Heart left ventricle (tissue), 16 donors: Measurements from ENCODE around the gene ZNF516. TPM values are rescaled to one million over a fixed set of nuclear protein-coding genes. Genes with fewer than 3 reads are reported as not detected.

Experiments
- ATAC-seq, 4 donors: fragments of 200-7000 bp; cut with Tn5 transposase; one replicate each; pipeline ENCODE4 v1.9.1; 2020 to 2022; ENCODE audit warnings: moderate library complexity in 4 of 4, mild to moderate bottlenecking in 3 of 4, moderate number of reproducible peaks in 1 of 4
- DNase-seq, 5 donors: peaks; one replicate each; pipeline ENCODE4 v3.0.0-alpha.2; 2020
- H3K27ac ChIP-seq, 12 donors: fragments of 200-600 bp; sonication (generic) in 4 of 12; one replicate each; pipeline versions ENCODE4 v1.5.0 to v1.8.0; 2016 to 2022; ENCODE audit warnings: mild to moderate bottlenecking in 2 of 12
- H3K27me3 ChIP-seq, 9 donors: fragments of 200-600 bp; sonication (generic) in 2 of 9; one replicate each; pipeline versions ENCODE4 v1.5.1 to v1.8.0; 2016 to 2022; ENCODE audit warnings: mild to moderate bottlenecking in 3 of 9
- H3K36me3 ChIP-seq, 9 donors: fragments of 200-600 bp; sonication (generic) in 2 of 9; one replicate each; pipeline versions ENCODE4 v1.5.0 to v1.8.0; 2018 to 2022; ENCODE audit warnings: mild to moderate bottlenecking in 2 of 9
- H3K4me1 ChIP-seq, 12 donors: fragments of 200-600 bp; sonication (generic) in 4 of 12; one replicate each; pipeline versions ENCODE4 v1.5.0 to v1.8.0; 2016 to 2022; ENCODE audit warnings: mild to moderate bottlenecking in 3 of 12
- H3K4me3 ChIP-seq, 12 donors: fragments of 200-600 bp; sonication (generic) in 4 of 12; one replicate each; pipeline versions ENCODE4 v1.5.0 to v1.8.0; 2017 to 2022; ENCODE audit warnings: mild to moderate bottlenecking in 9 of 12, moderate library complexity in 4 of 12
- H3K9me3 ChIP-seq, 12 donors: fragments of 200-600 bp; sonication (generic) in 4 of 12; one replicate each; pipeline versions ENCODE4 v1.5.0 to v1.8.0; 2016 to 2022; ENCODE audit warnings: mild to moderate bottlenecking in 1 of 12
- POLR2A ChIP-seq, 2 donors: fragments of 450-650 bp; IDR thresholded peaks; one replicate each; pipeline ENCODE4 v1.6.1; 2017; ENCODE audit warnings: antibody characterized with exemption in 2 of 2, mild to moderate bottlenecking in 2 of 2, moderate library complexity in 2 of 2
- WGBS, 4 donors: extraction: QIAGEN DNeasy Blood & Tissue Kit in 2 of 4; methylation state at CpG; one replicate each; pipeline versions ENCODE4 v1.1.5 to v1.1.7; 2013 to 2018; 5-methylcytosine and 5-hydroxymethylcytosine counted together
- intact Hi-C, 10 donors: fragments of 100-400 bp; cut with DNase I; formaldehyde crosslinking; loops; one replicate each; pipeline versions ENCODE4 v1.11.1 to v1.14.2; 2022
- polyA plus RNA-seq, 2 donors: library from polyadenylated mRNA; stranded (reverse); fragments of 200-250 nt; gene quantifications; one replicate each; pipeline ENCODE4 v1.2.3, GENCODE V29; 2013
- total RNA-seq, 9 donors: library from RNA; depleted of rRNA in 2 of 9; stranded (reverse); fragments of >200 nt in 2 of 9; fragmentation: NEBNext Ultra II Directional in 3 of 9; extraction: Animal tissue kit (Norgen Biotek cat#: 25700) in 3 of 9; gene quantifications; one replicate each; pipeline versions ENCODE4 v1.1.0 to v1.2.4, GENCODE V29; 2016 to 2023
- TF ChIP-seq, protein P1 (sequence below), 12 donors: fragments of 200-600 bp; sonication (generic) in 4 of 12; IDR thresholded peaks; one replicate each; pipeline versions ENCODE4 v1.5.0 to v1.8.0; 2018 to 2022; ENCODE audit warnings: antibody characterized with exemption in 12 of 12, mild to moderate bottlenecking in 5 of 12
- donor health status: ischemic (EF 13 %, LVEDD 7.1; RV severe dilation, severe dysfunction).
- donor health status: healthy with polysubstance abuse.
- donor health status: DM: no; HTN: yes; CAD: no.
- donor health status: DM: no; HTN: no; CAD: no.
- donor health status: ischemic (EF 25% LVEDD 6.9; RV normal size, moderate dysfunction).
- donor health status: ischemic (EF 25% LVEDD 5.7; RV mildly dilated, moderate dysfunction).
- donor health status: healthy.
- donor health status: DM: yes; HTN: yes; CAD: no.
- donor health status: ischemic (EF 35%, LVEDD 5.7; RV mildly dilated, moderate dysfunction).
- donor health status: nonischemic (EF 11% LVEDD 7.7; RV severe dilation, severe dysfunction).
- donor health status: DM: yes; HTN: yes; CAD: no.
- donor health status: PGD.
- donor health status: ischemic (EF 29% LVEDD 5.4; RV normal size, mild dysfunction).
- donor health status: nonischemic (EF 23%, LVEDD 6.1; RV moderate dilation, normal function).

Gene ZNF516
- total and polyA plus RNA-seq, 11 donors = 4.8 to 24.8 (median 14.6) TPM

DNA sequence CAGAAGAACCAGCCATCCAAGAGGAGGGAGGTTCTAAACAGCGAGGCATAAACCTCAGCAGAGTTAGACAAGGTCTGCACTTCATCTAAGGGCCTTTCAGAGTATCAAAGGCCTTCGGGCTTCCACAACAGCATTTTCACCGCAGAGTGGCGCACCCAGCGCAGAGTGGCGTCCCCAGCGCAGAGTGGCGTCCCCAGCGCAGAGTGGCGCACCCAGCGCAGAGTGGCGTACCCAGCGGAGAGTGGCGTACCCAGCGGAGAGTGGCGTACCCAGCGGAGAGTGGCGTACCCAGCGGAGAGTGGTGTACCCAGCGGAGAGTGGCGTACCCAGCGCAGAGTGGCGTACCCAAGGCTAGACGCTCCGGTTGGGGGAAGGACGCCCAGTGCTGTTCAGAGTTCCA lies 137.9 kb downstream of the ZNF516 start:
- Histone ChIP-seq H3K9me3 (peaks cover 0 to 6% (median 0%) of the 10 kb centered on the region in 12 donors), H3K27ac (no peak overlapping the region), H3K4me1 (peaks cover 0 to 5% (median 0%) of the 10 kb centered on the region in 12 donors), H3K27me3 (no peaks in the 10 kb centered on the region), H3K4me3 (no peak overlapping the region), H3K36me3 (peaks cover 0 to 58% (median 39%) of the 10 kb centered on the region in 9 donors)
- ATAC-seq = no peak
- intact Hi-C loops = no loop called here
- TF ChIP-seq, protein P1, sequence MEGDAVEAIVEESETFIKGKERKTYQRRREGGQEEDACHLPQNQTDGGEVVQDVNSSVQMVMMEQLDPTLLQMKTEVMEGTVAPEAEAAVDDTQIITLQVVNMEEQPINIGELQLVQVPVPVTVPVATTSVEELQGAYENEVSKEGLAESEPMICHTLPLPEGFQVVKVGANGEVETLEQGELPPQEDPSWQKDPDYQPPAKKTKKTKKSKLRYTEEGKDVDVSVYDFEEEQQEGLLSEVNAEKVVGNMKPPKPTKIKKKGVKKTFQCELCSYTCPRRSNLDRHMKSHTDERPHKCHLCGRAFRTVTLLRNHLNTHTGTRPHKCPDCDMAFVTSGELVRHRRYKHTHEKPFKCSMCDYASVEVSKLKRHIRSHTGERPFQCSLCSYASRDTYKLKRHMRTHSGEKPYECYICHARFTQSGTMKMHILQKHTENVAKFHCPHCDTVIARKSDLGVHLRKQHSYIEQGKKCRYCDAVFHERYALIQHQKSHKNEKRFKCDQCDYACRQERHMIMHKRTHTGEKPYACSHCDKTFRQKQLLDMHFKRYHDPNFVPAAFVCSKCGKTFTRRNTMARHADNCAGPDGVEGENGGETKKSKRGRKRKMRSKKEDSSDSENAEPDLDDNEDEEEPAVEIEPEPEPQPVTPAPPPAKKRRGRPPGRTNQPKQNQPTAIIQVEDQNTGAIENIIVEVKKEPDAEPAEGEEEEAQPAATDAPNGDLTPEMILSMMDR (IDR thresholded peaks at IDR 0.05) = no peak
- no peak for TF ChIP-seq POLR2A (IDR thresholded peaks at IDR 0.05)
- WGBS, 4 donors = 90 to 95% (median 91%) methylated on average over 26 of the region's 26 CpGs
- no peak for DNase-seq

DNA sequence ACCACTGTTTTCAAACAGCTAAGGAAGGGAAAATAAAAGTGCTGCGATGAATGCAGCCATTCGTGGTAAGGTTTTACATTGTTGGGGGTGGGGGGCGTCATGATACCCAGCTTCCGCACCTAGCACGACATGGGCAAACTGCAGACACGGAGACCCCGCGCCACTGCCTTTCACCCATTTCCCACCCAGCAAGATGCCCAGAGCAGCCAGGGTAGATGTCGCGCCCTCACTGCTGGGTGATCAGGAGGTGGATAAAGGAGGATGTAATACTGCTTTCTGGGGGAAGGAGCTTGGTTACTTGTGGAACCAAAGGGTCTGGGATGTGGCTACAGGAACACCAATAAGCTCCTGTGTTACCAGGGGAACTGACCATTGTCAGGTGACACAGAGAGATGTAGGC lies 138.4 kb downstream of the ZNF516 start:
- Histone ChIP-seq H3K27me3 (no peaks in the 10 kb centered on the region), H3K27ac (no peak overlapping the region), H3K4me1 (peaks cover 0 to 5% (median 0%) of the 10 kb centered on the region in 12 donors), H3K4me3 (no peak overlapping the region), H3K36me3 (peaks cover 0 to 53% (median 34%) of the 10 kb centered on the region in 9 donors), H3K9me3 (peaks cover 0 to 6% (median 0%) of the 10 kb centered on the region in 12 donors)
- intact Hi-C loops = no loop called here
- 92 to 99% (median 96%) methylated on average over 10 of the region's 10 CpGs for WGBS, 4 donors
- DNase-seq (no peak), ATAC-seq (no peak)
- TF ChIP-seq POLR2A (IDR thresholded peaks at IDR 0.05) = no peak
- TF ChIP-seq, protein P1 (IDR thresholded peaks at IDR 0.05) = no peak

DNA sequence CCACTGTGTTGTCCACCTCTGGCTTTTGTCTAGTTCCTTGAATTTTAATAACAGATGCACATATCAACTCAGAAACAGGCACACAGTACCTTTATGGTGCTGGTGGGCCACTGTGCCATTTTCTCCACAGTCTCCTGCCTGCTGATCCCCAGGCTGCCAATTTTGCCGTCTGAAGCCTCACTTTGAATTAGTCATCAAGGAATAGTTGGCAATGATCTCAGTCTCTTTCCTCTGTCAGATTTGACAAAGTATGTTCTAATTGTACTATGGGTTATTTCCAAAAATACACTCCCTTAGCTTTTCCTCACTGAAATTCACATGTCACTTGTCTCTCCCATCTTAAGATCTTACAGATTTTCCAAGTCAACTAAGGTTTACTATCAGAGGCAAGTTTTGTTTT lies 140.7 kb downstream of the ZNF516 start:
- intact Hi-C loops = loop anchor here in 1 of 10 donors (5.0 kb wide), 1 partner anchor 1702 kb away; no protein-coding TSS in a partner anchor
- peaks cover 0 to 6% (median under 1%) of the 10 kb centered on the region in 12 donors for H3K4me1 ChIP-seq
- peak overlapping the region in 1 of 12 donors; percentile 13 for H3K27ac ChIP-seq
- peaks cover 0 to 6% (median 0%) of the 10 kb centered on the region in 12 donors for H3K9me3 ChIP-seq
- TF ChIP-seq, protein P1 (IDR thresholded peaks at IDR 0.05) = no peak
- no peak for TF ChIP-seq POLR2A (IDR thresholded peaks at IDR 0.05)
- ATAC-seq (peak in 1 of 4 donors; percentile 50), DNase-seq (no peak)
- WGBS, 4 donors = 5 to 15% (median 12%) methylated on average over 1 of the region's 1 CpG
- no peaks in the 10 kb centered on the region for H3K27me3 ChIP-seq
- no peak overlapping the region for H3K4me3 ChIP-seq
- peaks cover 0 to 35% (median 15%) of the 10 kb centered on the region in 9 donors for H3K36me3 ChIP-seq

DNA sequence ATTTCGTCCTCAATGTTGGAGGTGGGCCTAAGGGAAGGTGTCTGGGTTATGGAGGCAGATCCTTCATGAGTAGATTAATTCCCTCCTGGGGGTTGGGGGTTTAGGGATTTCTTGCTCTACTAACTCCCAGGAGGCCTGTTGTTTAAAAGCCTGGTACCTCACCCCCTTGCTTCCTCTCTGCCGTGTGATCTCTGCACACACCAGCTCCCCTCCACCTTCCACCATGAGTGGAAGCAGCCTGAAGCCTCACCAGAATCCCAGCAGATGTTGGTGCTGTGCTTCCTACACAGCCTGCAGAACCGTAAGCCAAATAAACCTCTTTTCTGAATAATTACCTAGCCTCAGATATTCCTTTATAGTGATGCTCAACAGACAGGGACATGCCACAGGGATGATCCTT lies 141.5 kb downstream of the ZNF516 start:
- H3K27me3 ChIP-seq = no peaks in the 10 kb centered on the region
- no peak overlapping the region for H3K4me3 ChIP-seq
- intact Hi-C loops = loop anchor here in 1 of 10 donors (5.0 kb wide), 1 partner anchor 1701 kb away; no protein-coding TSS in a partner anchor
- H3K36me3 ChIP-seq = peaks cover 0 to 27% (median 12%) of the 10 kb centered on the region in 9 donors
- TF ChIP-seq, protein P1 (IDR thresholded peaks at IDR 0.05) = no peak
- H3K9me3 ChIP-seq = peaks cover 0 to 6% (median 0%) of the 10 kb centered on the region in 12 donors
- peaks cover 0 to 11% (median 5%) of the 10 kb centered on the region in 12 donors for H3K4me1 ChIP-seq
- WGBS, 4 donors = 76 to 96% (median 89%) methylated on average over 3 of the region's 3 CpGs
- ATAC-seq = no peak
- no peak for DNase-seq
- no peak overlapping the region for H3K27ac ChIP-seq
